Measurements from ENCODE around the gene ADH5. TPM values are rescaled to one million over a fixed set of nuclear protein-coding genes. Genes with fewer than 3 reads are reported as not detected.

The ADH5 gene
- polyA plus RNA-seq, 1 experiment, result 205 TPM

GRCh38 chr4:99062120-99062519, 26.5 kb downstream of the ADH5 start:
- peaks cover 2% of the 10 kb centered on the region; the same call in 1 of the 2 replicates for H3K36me3 ChIP-seq (ENCODE audit: control insufficient read depth, insufficient read depth, low read length)
- H3K27me3 ChIP-seq (ENCODE audit: control insufficient read depth, insufficient read depth, low read length), result no peaks in the 10 kb centered on the region
- no peak for DNase-seq (ENCODE audit: low read depth)
- ChIA-PET CTCF (interaction anchor here (0.6 to 1.1 kb wide), 2 partner anchors 67 to 550 kb away, joined by 3 to 6 read pairs; partner anchors contain the start of gene METAP1), POLR2A (no interaction called here)
- H3K4me3 ChIP-seq (ENCODE audit: low read depth, low read length), result no peak overlapping the region
- no peak for TF ChIP-seq CTCF (IDR thresholded peaks at IDR 0.05; ENCODE audit: insufficient read depth, low read depth, low read length)

GRCh38 chr4:99061048-99061700, 27.4 kb downstream of the ADH5 start:
- no peak for TF ChIP-seq CTCF (IDR thresholded peaks at IDR 0.05; ENCODE audit: insufficient read depth, low read depth, low read length)
- Histone ChIP-seq H3K36me3 (ENCODE audit: control insufficient read depth, insufficient read depth, low read length) (peaks cover 2% of the 10 kb centered on the region; the same call in 1 of the 2 replicates), H3K27me3 (ENCODE audit: control insufficient read depth, insufficient read depth, low read length) (no peaks in the 10 kb centered on the region), H3K4me3 (ENCODE audit: low read depth, low read length) (no peak overlapping the region)
- ChIA-PET CTCF (interaction anchor here (1.1 to 1.5 kb wide), 2 partner anchors 12 to 66 kb away, joined by 3 to 6 read pairs; partner anchors contain the start of gene METAP1), POLR2A (no interaction called here)
- DNase-seq (ENCODE audit: low read depth), result no peak

DNA sequence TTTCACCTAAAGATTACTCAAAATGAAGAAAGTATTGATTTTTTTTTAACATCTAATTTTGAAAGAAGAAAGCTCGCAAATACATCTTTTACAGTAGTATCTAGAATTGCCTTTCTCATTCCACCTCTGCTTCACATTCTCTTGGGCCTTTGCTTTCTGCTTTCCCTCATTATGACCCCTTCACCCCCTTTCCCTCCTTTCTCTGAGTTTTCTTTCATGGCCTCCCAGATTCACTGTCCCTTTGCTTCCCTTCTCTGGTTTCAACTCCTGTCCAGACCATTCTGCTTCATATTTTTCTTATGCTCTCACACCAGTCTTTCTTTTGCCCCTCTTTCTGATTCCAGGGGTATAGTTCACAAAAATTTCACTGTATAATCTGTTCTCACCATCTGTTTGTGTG, 29.0 kb downstream of the ADH5 start:
- no peak for TF ChIP-seq CTCF (IDR thresholded peaks at IDR 0.05; ENCODE audit: insufficient read depth, low read depth, low read length)
- Histone ChIP-seq H3K4me3 (ENCODE audit: low read depth, low read length) (no peak overlapping the region), H3K36me3 (ENCODE audit: control insufficient read depth, insufficient read depth, low read length) (peaks cover 2% of the 10 kb centered on the region; the same call in 1 of the 2 replicates), H3K27me3 (ENCODE audit: control insufficient read depth, insufficient read depth, low read length) (no peaks in the 10 kb centered on the region)
- CTCF ChIA-PET, result interaction anchor here (4.5 kb wide), 1 partner anchor 65 kb away, joined by 46 read pairs; the partner anchor contains the start of gene METAP1
- POLR2A ChIA-PET, result no interaction called here
- DNase-seq (ENCODE audit: low read depth), result no peak

DNA sequence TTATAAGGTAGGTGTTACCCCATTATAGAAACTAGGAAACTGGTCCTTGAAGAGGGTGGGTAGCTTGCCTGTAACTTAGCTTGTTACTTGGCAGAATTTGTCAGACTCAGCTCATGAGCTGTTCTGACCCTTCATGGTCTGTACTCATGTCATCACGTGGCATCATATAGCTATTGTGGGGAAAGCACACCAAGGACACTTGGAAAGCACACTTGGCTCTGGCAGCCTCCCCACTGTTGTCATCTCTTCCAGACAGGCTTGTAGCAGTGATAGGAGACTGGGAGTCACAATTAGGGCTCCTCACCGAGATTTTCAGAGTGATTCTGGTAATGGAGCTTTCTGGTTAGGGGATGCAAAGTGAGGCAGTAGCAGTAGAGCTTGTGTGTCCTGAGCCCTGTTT, 30.4 kb downstream of the ADH5 start:
- POLR2A ChIA-PET, result no interaction called here
- no peak for DNase-seq (ENCODE audit: low read depth)
- CTCF ChIA-PET, result interaction anchor here (0.7 to 4.5 kb wide), 3 partner anchors 9 to 915 kb away, joined by 3 to 46 read pairs (median 3); partner anchors contain the start of gene METAP1
- Histone ChIP-seq H3K36me3 (ENCODE audit: control insufficient read depth, insufficient read depth, low read length) (peaks cover 2% of the 10 kb centered on the region; the same call in 1 of the 2 replicates), H3K27me3 (ENCODE audit: control insufficient read depth, insufficient read depth, low read length) (no peaks in the 10 kb centered on the region), H3K4me3 (ENCODE audit: low read depth, low read length) (no peak overlapping the region)
- TF ChIP-seq CTCF (IDR thresholded peaks at IDR 0.05; ENCODE audit: insufficient read depth, low read depth, low read length), result no peak

DNA sequence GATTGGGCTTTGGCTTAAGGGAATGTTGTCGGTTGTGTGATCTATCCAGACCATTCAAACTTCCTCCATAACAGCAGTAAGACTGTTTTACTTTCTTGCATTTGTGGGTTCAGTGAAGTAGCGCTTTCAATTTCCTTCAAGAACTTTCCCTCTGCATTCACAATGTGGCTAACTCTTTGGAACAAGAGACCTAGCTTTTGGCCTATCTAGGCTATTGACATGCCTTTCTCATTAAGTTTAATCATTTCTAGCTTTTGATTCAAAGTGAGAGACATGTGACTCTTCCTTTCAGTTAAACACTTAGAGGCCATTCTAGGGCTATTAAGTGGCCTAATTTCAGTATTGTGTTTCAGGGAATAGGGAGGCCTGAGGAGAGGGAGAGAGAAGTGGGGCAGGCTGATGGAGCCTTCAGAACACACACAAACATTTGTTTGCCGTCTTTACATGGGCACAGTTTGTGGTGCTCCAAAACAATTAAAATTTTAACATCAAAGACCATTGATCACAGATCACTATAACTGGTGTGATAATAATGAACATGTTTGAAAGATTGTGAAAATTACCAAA, 34.1 kb downstream of the ADH5 start:
- CTCF ChIA-PET, result interaction anchor here (1.9 kb wide), 1 partner anchor 59 kb away, joined by 4 read pairs; the partner anchor contains the start of gene METAP1
- DNase-seq (ENCODE audit: low read depth), result no peak
- peaks cover 3% of the 10 kb centered on the region for H3K36me3 ChIP-seq (ENCODE audit: control insufficient read depth, insufficient read depth, low read length)
- H3K4me3 ChIP-seq (ENCODE audit: low read depth, low read length), result no peak overlapping the region
- POLR2A ChIA-PET, result no interaction called here
- H3K27me3 ChIP-seq (ENCODE audit: control insufficient read depth, insufficient read depth, low read length), result no peaks in the 10 kb centered on the region
- no peak for TF ChIP-seq CTCF (IDR thresholded peaks at IDR 0.05; ENCODE audit: insufficient read depth, low read depth, low read length)

Measured in BJ (cell line).